Stimulated activated CD4-positive, alpha-beta T cell treated with anti-CD3 and anti-CD28 coated beads, Interleukin-15, amount 100 ng/mL, for 48 hours (primary cell): ENCODE measurements around the gene APOA1.

Experiments used
- DNase-seq, 2 donors: peaks; one replicate each; pipeline ENCODE4 v3.0.0-alpha.2; 2020; ENCODE audit warnings: low read depth in 2 of 2

The APOA1 gene

GRCh38 chr11:116857936-116858335, 20.5 kb upstream of the APOA1 start:
- no peak for DNase-seq

GRCh38 chr11:116857316-116857715, 19.9 kb upstream of the APOA1 start:
- no peak for DNase-seq

- DNase-seq, result no peak
Observed at GRCh38 chr11:116856423-116856822, 19.0 kb upstream of the APOA1 start.

- no peak for DNase-seq
Observed at GRCh38 chr11:116855413-116855812, 18.0 kb upstream of the APOA1 start.

GRCh38 chr11:116853461-116854073, 16.1 kb upstream of the APOA1 start:
- peak; percentile 41 to 47 for DNase-seq

GRCh38 chr11:116852261-116853031, 15.0 kb upstream of the APOA1 start:
- no peak for DNase-seq

GRCh38 chr11:116851626-116852025, 14.2 kb upstream of the APOA1 start:
- DNase-seq, result peak in 1 of 2 donors; percentile 38

GRCh38 chr11:116849486-116849885, 12.1 kb upstream of the APOA1 start:
- DNase-seq, result no peak

- no peak for DNase-seq
Observed at GRCh38 chr11:116849060-116849459, 11.6 kb upstream of the APOA1 start.

- DNase-seq, result no peak
Observed at GRCh38 chr11:116847612-116848011, 10.2 kb upstream of the APOA1 start.

GRCh38 chr11:116844722-116845121, 7.3 kb upstream of the APOA1 start:
- DNase-seq, result no peak

GRCh38 chr11:116843661-116844060, 6.2 kb upstream of the APOA1 start:
- no peak for DNase-seq

GRCh38 chr11:116842909-116843308, 5.5 kb upstream of the APOA1 start:
- DNase-seq, result no peak

- DNase-seq, result no peak
Observed at GRCh38 chr11:116842117-116842516, 4.7 kb upstream of the APOA1 start.

GRCh38 chr11:116840746-116841296, 3.4 kb upstream of the APOA1 start:
- DNase-seq, result no peak

GRCh38 chr11:116840224-116840745, 2.9 kb upstream of the APOA1 start:
- DNase-seq, result no peak

GRCh38 chr11:116838321-116839084, 1.1 kb upstream of the APOA1 start:
- no peak for DNase-seq

- DNase-seq, result no peak
Observed at GRCh38 chr11:116836632-116836991, 810 bp downstream of the APOA1 start.

- peak; percentile 72 to 75 for DNase-seq
Observed at GRCh38 chr11:116835791-116836631, 1.4 kb downstream of the APOA1 start.

GRCh38 chr11:116835042-116835772, 2.2 kb downstream of the APOA1 start:
- DNase-seq, result no peak
